GM21825 (cell line): ENCODE data around the gene NOL4L.

Source experiments
- ATAC-seq: cut with Tn5 transposase; IDR thresholded peaks from one replicate; pipeline ENCODE4 v1.9.1; 2021; ENCODE audit warnings: mild to moderate bottlenecking, moderate library complexity; ENCODE audit not compliant: unreplicated experiment

The NOL4L gene

GRCh38 chr20:32488066-32488838 lies 96.9 kb downstream of the NOL4L start:
- no peak for ATAC-seq

GRCh38 chr20:32487381-32487780 lies 97.8 kb downstream of the NOL4L start:
- ATAC-seq = no peak

- ATAC-seq = no peak
Measured at GRCh38 chr20:32485770-32486478, 99.2 kb downstream of the NOL4L start.

- ATAC-seq = no peak
Measured at GRCh38 chr20:32484958-32485769, 100.0 kb downstream of the NOL4L start.

- ATAC-seq = no peak
Measured at GRCh38 chr20:32484225-32484957, 100.7 kb downstream of the NOL4L start.

GRCh38 chr20:32483351-32484224 lies 101.5 kb downstream of the NOL4L start:
- no peak for ATAC-seq

- ATAC-seq = no peak
Measured at GRCh38 chr20:32482442-32483261, 102.5 kb downstream of the NOL4L start.

GRCh38 chr20:32482143-32482441 lies 103.0 kb downstream of the NOL4L start:
- ATAC-seq = no peak

GRCh38 chr20:32481311-32482142 lies 103.6 kb downstream of the NOL4L start:
- no peak for ATAC-seq

- ATAC-seq = no peak
Measured at GRCh38 chr20:32480371-32481241, 104.5 kb downstream of the NOL4L start.

- no peak for ATAC-seq
Measured at GRCh38 chr20:32479697-32480171, 105.4 kb downstream of the NOL4L start.

- no peak for ATAC-seq
Measured at GRCh38 chr20:32479012-32479411, 106.1 kb downstream of the NOL4L start.

GRCh38 chr20:32478576-32478975 lies 106.6 kb downstream of the NOL4L start:
- ATAC-seq = no peak

- ATAC-seq = no peak
Measured at GRCh38 chr20:32477594-32478512, 107.3 kb downstream of the NOL4L start.

GRCh38 chr20:32476684-32477593 lies 108.2 kb downstream of the NOL4L start:
- no peak for ATAC-seq
